Measurements from ENCODE around the gene BSND. TPM values are rescaled to one million over a fixed set of nuclear protein-coding genes. Genes with fewer than 3 reads are reported as not detected.

BSND gene
- total and polyA plus RNA-seq, 7 donors = not detected

DNA sequence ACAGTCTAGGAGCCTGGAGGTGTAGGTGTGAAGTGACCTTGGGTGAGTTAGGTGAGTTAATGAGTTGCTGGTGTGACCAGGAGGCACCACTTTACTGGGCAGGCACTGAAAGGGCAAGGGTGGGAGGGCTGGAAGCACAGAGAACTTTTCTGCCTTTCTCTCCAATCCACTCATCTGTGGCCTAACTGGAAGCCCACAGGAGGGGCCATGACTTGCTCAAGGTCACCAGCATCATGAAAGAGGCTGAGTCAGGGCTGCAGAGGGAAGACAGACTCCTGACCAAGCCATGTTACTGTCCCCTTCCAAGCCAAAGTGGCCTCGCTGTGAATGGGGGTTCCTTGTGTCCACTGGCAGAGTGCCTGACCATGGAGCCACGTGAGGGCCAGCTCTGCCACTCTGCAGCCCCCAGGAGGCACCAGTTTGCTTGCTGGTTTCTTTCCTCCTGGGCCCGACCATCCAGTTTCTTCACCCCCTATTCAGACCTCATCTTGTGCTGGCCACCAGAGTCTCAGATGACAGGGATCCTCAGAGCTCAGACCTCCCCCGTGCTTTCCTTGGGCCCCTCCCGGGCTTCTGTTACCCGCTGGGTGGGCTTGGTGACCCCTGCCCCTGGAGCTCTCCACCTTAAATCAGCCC is 4.3 kb upstream of the BSND start:
- intact Hi-C loops (cut with DNase I) = no loop called here
- Histone ChIP-seq H3K27ac (no peak overlapping the region), H3K36me3 (ENCODE audit: insufficient read depth in 1 of 2, low read depth in 1 of 2) (no peaks in the 10 kb centered on the region), H3K4me3 (no peak overlapping the region), H3K4me1 (no peaks in the 10 kb centered on the region), H3K27me3 (ENCODE audit: insufficient read depth in 3 of 3, low read length in 2 of 3) (peaks cover 0 to 14% (median 4%) of the 10 kb centered on the region in 3 donors), H3K9me3 (no peaks in the 10 kb centered on the region)
- WGBS, 3 donors = 62 to 77% (median 64%) methylated on average over 6 of the region's 6 CpGs
- DNase-seq (no peak), ATAC-seq (no peak)
- TF ChIP-seq, protein P1, sequence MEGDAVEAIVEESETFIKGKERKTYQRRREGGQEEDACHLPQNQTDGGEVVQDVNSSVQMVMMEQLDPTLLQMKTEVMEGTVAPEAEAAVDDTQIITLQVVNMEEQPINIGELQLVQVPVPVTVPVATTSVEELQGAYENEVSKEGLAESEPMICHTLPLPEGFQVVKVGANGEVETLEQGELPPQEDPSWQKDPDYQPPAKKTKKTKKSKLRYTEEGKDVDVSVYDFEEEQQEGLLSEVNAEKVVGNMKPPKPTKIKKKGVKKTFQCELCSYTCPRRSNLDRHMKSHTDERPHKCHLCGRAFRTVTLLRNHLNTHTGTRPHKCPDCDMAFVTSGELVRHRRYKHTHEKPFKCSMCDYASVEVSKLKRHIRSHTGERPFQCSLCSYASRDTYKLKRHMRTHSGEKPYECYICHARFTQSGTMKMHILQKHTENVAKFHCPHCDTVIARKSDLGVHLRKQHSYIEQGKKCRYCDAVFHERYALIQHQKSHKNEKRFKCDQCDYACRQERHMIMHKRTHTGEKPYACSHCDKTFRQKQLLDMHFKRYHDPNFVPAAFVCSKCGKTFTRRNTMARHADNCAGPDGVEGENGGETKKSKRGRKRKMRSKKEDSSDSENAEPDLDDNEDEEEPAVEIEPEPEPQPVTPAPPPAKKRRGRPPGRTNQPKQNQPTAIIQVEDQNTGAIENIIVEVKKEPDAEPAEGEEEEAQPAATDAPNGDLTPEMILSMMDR (IDR thresholded peaks at IDR 0.05) = no peak

DNA sequence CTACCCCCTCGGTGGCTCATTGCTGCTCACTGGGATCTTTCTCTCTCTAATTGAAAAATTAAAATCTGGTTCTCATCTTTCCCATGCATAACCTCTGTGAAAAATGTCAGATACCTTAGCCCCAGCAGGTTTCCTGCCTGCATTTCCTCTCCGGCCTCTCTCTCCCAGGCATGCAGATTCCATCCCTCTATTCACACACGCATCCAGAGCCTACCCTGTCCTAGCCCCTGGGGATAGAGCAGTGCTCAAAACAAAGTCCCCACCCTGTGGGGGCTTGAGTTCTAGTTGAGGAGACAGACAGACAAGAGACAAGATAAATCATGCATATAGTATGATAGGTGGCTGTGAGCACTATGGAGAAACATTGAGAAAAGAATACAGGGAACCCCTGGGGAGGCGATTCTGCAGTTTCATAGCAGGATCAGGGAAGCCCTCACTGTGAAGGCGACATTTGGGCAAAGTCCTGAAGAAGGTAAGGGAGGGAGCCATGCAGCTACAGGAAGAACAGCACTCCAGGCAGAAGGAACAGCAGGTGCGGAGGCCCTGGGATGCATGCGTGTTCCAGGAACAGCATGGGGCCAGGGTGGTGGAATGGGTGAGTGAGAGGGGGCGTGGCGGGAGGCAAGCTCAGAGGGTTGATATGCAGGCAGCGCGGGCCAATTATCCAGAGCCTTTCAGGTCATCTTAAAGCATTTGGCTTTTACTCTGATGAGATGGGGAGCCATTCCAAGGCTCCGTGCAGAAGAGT is 3.5 kb upstream of the BSND start:
- Histone ChIP-seq H3K9me3 (no peaks in the 10 kb centered on the region), H3K4me3 (no peak overlapping the region), H3K27ac (no peak overlapping the region), H3K27me3 (ENCODE audit: insufficient read depth in 3 of 3, low read length in 2 of 3) (peaks cover 0 to 14% (median 4%) of the 10 kb centered on the region in 3 donors), H3K4me1 (no peaks in the 10 kb centered on the region), H3K36me3 (ENCODE audit: insufficient read depth in 1 of 2, low read depth in 1 of 2) (no peaks in the 10 kb centered on the region)
- intact Hi-C loops (cut with DNase I) = no loop called here
- ATAC-seq (no peak), DNase-seq (no peak)
- 66 to 74% (median 68%) methylated on average over 12 of the region's 12 CpGs for WGBS, 3 donors
- TF ChIP-seq, protein P1 (IDR thresholded peaks at IDR 0.05) = no peak

DNA sequence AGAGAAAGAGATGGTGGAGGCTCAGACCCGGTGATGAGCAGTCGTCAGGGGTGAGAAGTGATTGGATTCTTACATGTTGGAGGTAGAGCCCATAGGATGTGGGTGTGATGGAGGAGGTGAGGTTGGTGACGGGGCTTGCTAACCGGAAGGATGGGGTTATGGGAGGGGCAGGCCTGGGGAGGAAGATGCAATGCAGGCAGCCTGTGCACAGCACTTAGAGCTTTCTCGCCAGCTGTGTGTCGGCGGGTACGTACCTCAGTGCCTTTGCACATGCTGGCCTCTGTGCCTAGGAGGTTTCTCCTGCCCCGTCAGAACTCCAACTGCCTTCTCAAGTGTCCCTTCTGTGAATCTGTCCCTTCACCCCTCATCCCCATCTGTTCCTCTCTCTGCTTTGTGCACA is 2.9 kb upstream of the BSND start:
- no peaks in the 10 kb centered on the region for H3K36me3 ChIP-seq (ENCODE audit: insufficient read depth in 1 of 2, low read depth in 1 of 2)
- H3K4me3 ChIP-seq = no peak overlapping the region
- ATAC-seq = no peak
- H3K27me3 ChIP-seq (ENCODE audit: insufficient read depth in 3 of 3, low read length in 2 of 3) = peaks cover 0 to 14% (median 4%) of the 10 kb centered on the region in 3 donors
- 73 to 76% (median 74%) methylated on average over 8 to 9 of the region's 9 CpGs for WGBS, 3 donors
- TF ChIP-seq, protein P1 (IDR thresholded peaks at IDR 0.05) = no peak
- no peak for DNase-seq
- no peak overlapping the region for H3K27ac ChIP-seq
- H3K4me1 ChIP-seq = no peaks in the 10 kb centered on the region
- H3K9me3 ChIP-seq = no peaks in the 10 kb centered on the region
- intact Hi-C loops (cut with DNase I) = loop anchor here (1.0 kb wide), 1 partner anchor 46 kb away; no protein-coding TSS in a partner anchor

DNA sequence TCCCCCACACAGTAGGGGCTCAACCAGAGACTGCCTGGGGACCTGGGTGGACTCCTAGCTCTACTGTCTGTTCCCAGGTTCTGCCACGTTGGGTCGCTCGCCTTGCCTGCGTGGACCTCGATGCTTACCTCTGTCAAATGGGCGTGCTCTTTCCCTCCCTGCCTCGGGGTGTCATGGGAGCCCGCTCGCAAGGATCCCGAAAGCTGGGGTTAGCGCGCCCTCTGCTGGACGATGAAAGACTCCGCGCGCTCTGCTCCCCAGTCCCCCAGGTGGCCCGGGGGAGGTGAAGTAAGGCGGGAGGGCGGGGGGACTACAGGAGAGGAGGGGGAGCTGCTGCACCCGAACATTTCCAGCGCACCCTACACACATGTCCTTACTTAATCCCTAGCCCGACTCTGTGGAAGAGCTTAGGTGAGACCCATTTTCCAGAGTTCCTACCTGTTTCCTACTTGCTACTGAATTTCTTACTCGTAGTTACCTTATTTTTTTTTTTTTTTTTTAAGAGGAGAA is 2.3 kb upstream of the BSND start:
- H3K4me1 ChIP-seq = no peaks in the 10 kb centered on the region
- peaks cover 0 to 15% (median 4%) of the 10 kb centered on the region in 3 donors for H3K27me3 ChIP-seq (ENCODE audit: insufficient read depth in 3 of 3, low read length in 2 of 3)
- H3K27ac ChIP-seq = no peak overlapping the region
- TF ChIP-seq, protein P1 (IDR thresholded peaks at IDR 0.05) = peak; percentile 84
- no peaks in the 10 kb centered on the region for H3K9me3 ChIP-seq
- H3K4me3 ChIP-seq = no peak overlapping the region
- intact Hi-C loops (cut with DNase I) = loop anchor here (1.0 kb wide), 1 partner anchor 46 kb away; no protein-coding TSS in a partner anchor
- ATAC-seq (peak; percentile 85 to 97 (median 91)), DNase-seq (peak; percentile 82 to 88)
- 3 to 7% (median 5%) methylated on average over 23 of the region's 23 CpGs for WGBS, 3 donors
- H3K36me3 ChIP-seq (ENCODE audit: insufficient read depth in 1 of 2, low read depth in 1 of 2) = no peaks in the 10 kb centered on the region
